ENCODE results near the gene TELO2.

TELO2 gene

GRCh38 chr16:1512774-1513173 is 19.6 kb downstream of the TELO2 start:
- Histone ChIP-seq H3K4me3 (IDR thresholded peaks at IDR 0.05; ENCODE audit: insufficient read depth, low read depth, low read length) (no peak overlapping the region), H4K20me1 (ENCODE audit: insufficient read depth) (no peaks in the 10 kb centered on the region), H3K36me3 (ENCODE audit: insufficient read depth) (no peaks in the 10 kb centered on the region), H3K27ac (no peak overlapping the region), H3K27me3 (ENCODE audit: insufficient read depth, low read depth) (no peaks in the 10 kb centered on the region), H3K4me1 (ENCODE audit: low read depth, poor library complexity, severe bottlenecking) (no peaks in the 10 kb centered on the region), H3K9ac (no peak overlapping the region), H2AFZ (ENCODE audit: low read depth) (no peak overlapping the region), H3K4me2 (no peak overlapping the region), H3K79me2 (ENCODE audit: insufficient read depth, low read depth) (no peaks in the 10 kb centered on the region)
- no peak for TF ChIP-seq CTCF (conservative IDR thresholded peaks at IDR 0.05; ENCODE audit: low read depth, low read length)

GRCh38 chr16:1514507-1514906 is 21.3 kb downstream of the TELO2 start:
- H4K20me1 ChIP-seq (ENCODE audit: insufficient read depth) = no peaks in the 10 kb centered on the region
- no peaks in the 10 kb centered on the region for H3K36me3 ChIP-seq (ENCODE audit: insufficient read depth)
- H3K4me2 ChIP-seq = no peak overlapping the region
- no peak for TF ChIP-seq CTCF (conservative IDR thresholded peaks at IDR 0.05; ENCODE audit: low read depth, low read length)
- no peaks in the 10 kb centered on the region for H3K79me2 ChIP-seq (ENCODE audit: insufficient read depth, low read depth)
- no peak overlapping the region for H2AFZ ChIP-seq (ENCODE audit: low read depth)
- H3K27me3 ChIP-seq (ENCODE audit: insufficient read depth, low read depth) = no peaks in the 10 kb centered on the region
- no peak overlapping the region for H3K4me3 ChIP-seq (IDR thresholded peaks at IDR 0.05; ENCODE audit: insufficient read depth, low read depth, low read length)
- H3K4me1 ChIP-seq (ENCODE audit: low read depth, poor library complexity, severe bottlenecking) = no peaks in the 10 kb centered on the region
- H3K27ac ChIP-seq = no peak overlapping the region
- H3K9ac ChIP-seq = no peak overlapping the region

- H2AFZ ChIP-seq (ENCODE audit: low read depth) = no peak overlapping the region
- H3K9ac ChIP-seq = no peak overlapping the region
- H3K27ac ChIP-seq = no peak overlapping the region
- no peaks in the 10 kb centered on the region for H3K4me1 ChIP-seq (ENCODE audit: low read depth, poor library complexity, severe bottlenecking)
- H3K27me3 ChIP-seq (ENCODE audit: insufficient read depth, low read depth) = no peaks in the 10 kb centered on the region; the same call in 1 of the 2 replicates
- H3K4me3 ChIP-seq (IDR thresholded peaks at IDR 0.05; ENCODE audit: insufficient read depth, low read depth, low read length) = no peak overlapping the region
- H3K79me2 ChIP-seq (ENCODE audit: insufficient read depth, low read depth) = no peaks in the 10 kb centered on the region
- H3K36me3 ChIP-seq (ENCODE audit: insufficient read depth) = no peaks in the 10 kb centered on the region
- no peaks in the 10 kb centered on the region for H4K20me1 ChIP-seq (ENCODE audit: insufficient read depth)
- H3K4me2 ChIP-seq = no peak overlapping the region
- no peak for TF ChIP-seq CTCF (conservative IDR thresholded peaks at IDR 0.05; ENCODE audit: low read depth, low read length)
Observed at GRCh38 chr16:1518626-1519135, 25.5 kb downstream of the TELO2 start.

- Histone ChIP-seq H3K9ac (no peak overlapping the region), H3K4me2 (no peak overlapping the region), H3K4me1 (ENCODE audit: low read depth, poor library complexity, severe bottlenecking) (no peaks in the 10 kb centered on the region)
Observed at GRCh38 chr16:1519831-1520230, 26.7 kb downstream of the TELO2 start.

More at GRCh38 chr16:1519831-1520230, 26.7 kb downstream of the TELO2 start:
- no peak for TF ChIP-seq CTCF (conservative IDR thresholded peaks at IDR 0.05; ENCODE audit: low read depth, low read length)
- Histone ChIP-seq H3K79me2 (ENCODE audit: insufficient read depth, low read depth) (no peaks in the 10 kb centered on the region), H2AFZ (ENCODE audit: low read depth) (no peak overlapping the region), H3K36me3 (ENCODE audit: insufficient read depth) (no peaks in the 10 kb centered on the region), H4K20me1 (ENCODE audit: insufficient read depth) (no peaks in the 10 kb centered on the region), H3K27ac (no peak overlapping the region), H3K27me3 (ENCODE audit: insufficient read depth, low read depth) (no peaks in the 10 kb centered on the region; the same call in 1 of the 2 replicates), H3K4me3 (IDR thresholded peaks at IDR 0.05; ENCODE audit: insufficient read depth, low read depth, low read length) (no peak overlapping the region)
